ENCODE measurements around the gene CNNM2. TPM values are rescaled to one million over a fixed set of nuclear protein-coding genes. Genes with fewer than 3 reads are reported as not detected.
A peak's percentile ranks its signal among the peaks of the same experiment; 100 is the strongest.
"Not testable (repeated sequence)": the region's sequence is repeated elsewhere in the genome, so short reads cannot be mapped to it uniquely, and the experiment has no call there.

Gene CNNM2
- total and polyA plus RNA-seq, 5 donors: 1.4 to 4.6 (median 3.6) TPM

DNA sequence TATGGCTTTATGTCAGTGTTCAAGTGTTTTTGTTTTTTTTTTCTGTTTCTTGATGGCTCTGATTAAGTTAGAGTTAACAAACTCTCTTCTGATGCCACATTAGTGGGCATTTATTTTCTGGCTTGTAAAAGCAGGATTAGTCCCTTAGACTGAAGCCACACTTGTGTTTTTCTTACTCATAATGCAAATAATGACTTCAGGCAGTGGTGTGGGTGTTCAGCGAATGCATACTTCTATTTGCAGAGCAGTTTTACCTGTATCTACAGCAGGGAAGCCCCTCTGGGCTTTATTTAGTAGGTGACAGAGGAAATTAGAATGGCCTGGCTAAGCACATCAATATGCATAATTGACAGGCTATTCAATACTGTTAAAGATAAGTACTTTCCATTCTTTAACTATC, 79.9 kb downstream of the CNNM2 start:
- intact Hi-C loops (cut with DNase I): no loop called here
- Histone ChIP-seq H3K27me3 (ENCODE audit: control insufficient read depth, insufficient read depth) (no peaks in the 10 kb centered on the region), H3K4me1 (ENCODE audit: control insufficient read depth, insufficient read depth, low read length) (no peaks in the 10 kb centered on the region), H3K27ac (ENCODE audit: low read length) (no peak overlapping the region), H3K9me3 (ENCODE audit: control insufficient read depth, low read length) (no peaks in the 10 kb centered on the region), H3K4me3 (ENCODE audit: low read length) (no peak overlapping the region)
- 80% methylated on average over 1 of the region's 1 CpG for WGBS
- ATAC-seq (no peak), DNase-seq (no peak)

GRCh38 chr10:102998399-102998907, 80.4 kb downstream of the CNNM2 start:
- ATAC-seq (no peak), DNase-seq (no peak)
- WGBS: 94% methylated on average over 7 of the region's 7 CpGs
- H3K4me1 ChIP-seq (ENCODE audit: control insufficient read depth, insufficient read depth, low read length): no peaks in the 10 kb centered on the region
- no peak overlapping the region for H3K4me3 ChIP-seq (ENCODE audit: low read length)
- no peaks in the 10 kb centered on the region for H3K9me3 ChIP-seq (ENCODE audit: control insufficient read depth, low read length)
- H3K27me3 ChIP-seq (ENCODE audit: control insufficient read depth, insufficient read depth): no peaks in the 10 kb centered on the region
- intact Hi-C loops (cut with DNase I): no loop called here
- H3K27ac ChIP-seq (ENCODE audit: low read length): no peak overlapping the region

DNA sequence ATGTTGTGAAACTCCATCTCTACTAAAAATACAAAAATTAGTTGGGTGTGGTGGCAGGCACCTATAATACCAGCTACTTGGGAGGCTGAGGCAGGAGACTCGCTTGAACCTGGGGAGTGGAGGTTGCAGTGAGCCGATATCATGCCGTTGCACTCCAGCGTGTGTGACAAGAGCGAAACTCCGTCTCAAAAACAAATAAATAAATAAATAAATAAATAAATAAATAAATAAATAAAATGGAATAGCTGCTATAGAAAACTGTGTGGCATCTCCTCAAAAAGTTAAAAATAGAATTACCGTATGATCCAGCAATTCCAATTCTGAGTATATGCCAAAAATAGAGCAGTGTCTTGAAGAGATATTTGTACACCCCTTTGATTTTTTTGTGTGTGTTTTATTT, 82.0 kb downstream of the CNNM2 start:
- H3K27me3 ChIP-seq (ENCODE audit: control insufficient read depth, insufficient read depth); ATAC-seq; H3K4me3 ChIP-seq (ENCODE audit: low read length); intact Hi-C loops (cut with DNase I); H3K4me1 ChIP-seq (ENCODE audit: control insufficient read depth, insufficient read depth, low read length); H3K9me3 ChIP-seq (ENCODE audit: control insufficient read depth, low read length); H3K27ac ChIP-seq (ENCODE audit: low read length); DNase-seq: not testable (repeated sequence)
- WGBS: 92% methylated on average over 7 of the region's 7 CpGs

DNA sequence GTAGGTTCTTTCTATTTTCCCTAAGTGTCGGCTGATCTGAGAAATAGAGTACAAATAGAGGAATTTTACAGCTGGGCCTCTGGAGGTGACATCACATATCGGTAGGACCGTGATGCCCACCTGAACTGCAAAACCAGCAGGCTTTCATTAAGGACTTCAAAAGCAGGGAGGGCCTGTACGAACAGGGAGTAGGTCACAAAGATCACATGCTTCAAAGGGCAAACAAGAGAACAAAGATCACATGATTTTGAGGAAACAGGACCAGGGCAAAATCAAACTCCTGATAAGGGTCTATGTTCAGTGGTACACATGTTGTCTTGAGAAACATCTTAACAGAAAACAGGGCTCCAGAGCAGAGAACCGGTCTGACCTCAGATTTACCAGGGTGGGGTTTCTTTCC, 88.9 kb downstream of the CNNM2 start:
- ATAC-seq (no peak), DNase-seq (no peak)
- Histone ChIP-seq H3K27me3 (ENCODE audit: control insufficient read depth, insufficient read depth) (no peaks in the 10 kb centered on the region), H3K27ac (ENCODE audit: low read length) (no peak overlapping the region), H3K9me3 (ENCODE audit: control insufficient read depth, low read length) (no peaks in the 10 kb centered on the region), H3K4me1 (ENCODE audit: control insufficient read depth, insufficient read depth, low read length) (no peaks in the 10 kb centered on the region), H3K4me3 (ENCODE audit: low read length) (no peak overlapping the region)
- WGBS: 96% methylated on average over 5 of the region's 5 CpGs
- intact Hi-C loops (cut with DNase I): no loop called here

- 86% methylated on average over 5 of the region's 5 CpGs for WGBS
- Histone ChIP-seq H3K4me1 (ENCODE audit: control insufficient read depth, insufficient read depth, low read length) (no peaks in the 10 kb centered on the region), H3K4me3 (ENCODE audit: low read length) (no peak overlapping the region), H3K9me3 (ENCODE audit: control insufficient read depth, low read length) (no peaks in the 10 kb centered on the region), H3K27me3 (ENCODE audit: control insufficient read depth, insufficient read depth) (no peaks in the 10 kb centered on the region), H3K27ac (ENCODE audit: low read length) (no peak overlapping the region)
- DNase-seq (no peak), ATAC-seq (no peak)
- intact Hi-C loops (cut with DNase I): no loop called here
These were observed 95.3 kb downstream of the CNNM2 start for GRCh38 chr10:103013416-103013815.

DNA sequence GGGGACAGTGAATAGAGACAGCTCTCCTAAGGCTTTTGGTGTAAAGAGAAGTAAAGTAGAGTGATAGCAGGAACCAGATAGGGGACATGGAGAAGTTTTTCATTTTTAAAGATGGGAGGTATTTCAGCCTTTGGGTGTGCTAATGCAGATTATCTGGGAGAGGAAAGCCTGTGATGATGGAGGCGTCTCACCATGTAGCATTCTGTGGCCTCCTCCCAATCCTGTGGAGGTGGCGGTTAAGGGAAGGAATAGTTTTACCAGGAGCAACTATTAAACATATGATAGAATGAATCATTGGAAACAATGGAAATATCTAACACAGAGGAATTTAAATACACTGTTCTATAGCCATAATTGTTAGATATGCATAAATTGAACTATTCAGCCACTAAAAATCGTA, 101.3 kb downstream of the CNNM2 start:
- Histone ChIP-seq H3K27ac (ENCODE audit: low read length) (no peak overlapping the region), H3K4me1 (ENCODE audit: control insufficient read depth, insufficient read depth, low read length) (no peaks in the 10 kb centered on the region), H3K27me3 (ENCODE audit: control insufficient read depth, insufficient read depth) (no peaks in the 10 kb centered on the region), H3K4me3 (ENCODE audit: low read length) (no peak overlapping the region), H3K9me3 (ENCODE audit: control insufficient read depth, low read length) (no peaks in the 10 kb centered on the region)
- intact Hi-C loops (cut with DNase I): no loop called here
- no peak for ATAC-seq
- no peak for DNase-seq
- WGBS: 98% methylated on average over 3 of the region's 3 CpGs

DNA sequence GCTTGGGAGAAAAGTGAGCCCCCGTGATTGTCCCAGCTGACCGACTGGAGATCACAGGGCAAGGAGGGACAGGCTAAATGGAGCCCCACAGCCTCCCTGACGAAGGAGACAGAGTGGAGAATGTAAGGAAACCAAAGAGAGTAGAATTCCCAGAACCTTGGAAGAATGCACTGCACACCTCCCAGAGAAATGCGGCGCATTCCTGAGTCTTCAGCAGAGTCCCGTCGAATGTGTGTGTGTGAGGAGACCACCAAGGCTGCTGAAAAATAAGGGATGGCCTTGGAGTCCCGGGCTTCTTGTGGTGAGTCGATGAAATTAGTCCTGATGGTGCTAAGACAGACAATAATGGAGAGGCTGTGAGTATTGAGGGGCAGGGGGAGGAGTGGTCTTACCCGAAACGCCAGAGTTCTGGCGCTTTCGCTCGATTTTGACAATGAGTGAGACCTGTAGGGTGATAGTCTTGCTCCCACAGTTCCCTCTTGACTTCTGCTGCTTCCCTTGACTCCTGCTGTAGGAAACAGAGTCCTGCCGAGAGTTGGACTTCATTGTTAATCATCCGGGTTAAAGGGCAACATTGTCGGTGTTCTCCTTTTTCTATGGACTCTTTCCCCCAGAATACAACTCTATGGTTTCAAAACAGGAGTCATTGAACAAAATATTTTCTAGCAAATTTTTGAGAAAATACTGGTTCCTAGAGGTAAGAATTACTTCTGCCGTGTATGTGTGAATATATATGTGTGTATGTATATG, 103.2 kb downstream of the CNNM2 start:
- Histone ChIP-seq H3K27me3 (ENCODE audit: control insufficient read depth, insufficient read depth) (no peaks in the 10 kb centered on the region), H3K4me3 (ENCODE audit: low read length) (no peak overlapping the region), H3K9me3 (ENCODE audit: control insufficient read depth, low read length) (no peaks in the 10 kb centered on the region), H3K4me1 (ENCODE audit: control insufficient read depth, insufficient read depth, low read length) (no peaks in the 10 kb centered on the region), H3K27ac (ENCODE audit: low read length) (no peak overlapping the region)
- 87% methylated on average over 18 of the region's 18 CpGs for WGBS
- DNase-seq (no peak), ATAC-seq (no peak)
- intact Hi-C loops (cut with DNase I): no loop called here

- Histone ChIP-seq H3K4me3 (ENCODE audit: low read length) (no peak overlapping the region), H3K4me1 (ENCODE audit: control insufficient read depth, insufficient read depth, low read length) (no peaks in the 10 kb centered on the region), H3K9me3 (ENCODE audit: control insufficient read depth, low read length) (no peaks in the 10 kb centered on the region), H3K27ac (ENCODE audit: low read length) (no peak overlapping the region), H3K27me3 (ENCODE audit: control insufficient read depth, insufficient read depth) (no peaks in the 10 kb centered on the region)
- DNase-seq: no peak
- intact Hi-C loops (cut with DNase I): no loop called here
- 61% methylated on average over 5 of the region's 5 CpGs for WGBS
- peak in 1 of 2 donors; percentile 71 for ATAC-seq
These were observed 103.8 kb downstream of the CNNM2 start for GRCh38 chr10:103021900-103022293.

- H3K4me3 ChIP-seq (ENCODE audit: low read length): no peak overlapping the region
- no peak for ATAC-seq
- WGBS: 90% methylated on average over 2 of the region's 2 CpGs
- intact Hi-C loops (cut with DNase I): no loop called here
- no peak overlapping the region for H3K27ac ChIP-seq (ENCODE audit: low read length)
- no peaks in the 10 kb centered on the region for H3K27me3 ChIP-seq (ENCODE audit: control insufficient read depth, insufficient read depth)
- H3K4me1 ChIP-seq (ENCODE audit: control insufficient read depth, insufficient read depth, low read length): no peaks in the 10 kb centered on the region
- no peak for DNase-seq
- H3K9me3 ChIP-seq (ENCODE audit: control insufficient read depth, low read length): no peaks in the 10 kb centered on the region
These were observed 107.6 kb downstream of the CNNM2 start for GRCh38 chr10:103025696-103026095.

DNA sequence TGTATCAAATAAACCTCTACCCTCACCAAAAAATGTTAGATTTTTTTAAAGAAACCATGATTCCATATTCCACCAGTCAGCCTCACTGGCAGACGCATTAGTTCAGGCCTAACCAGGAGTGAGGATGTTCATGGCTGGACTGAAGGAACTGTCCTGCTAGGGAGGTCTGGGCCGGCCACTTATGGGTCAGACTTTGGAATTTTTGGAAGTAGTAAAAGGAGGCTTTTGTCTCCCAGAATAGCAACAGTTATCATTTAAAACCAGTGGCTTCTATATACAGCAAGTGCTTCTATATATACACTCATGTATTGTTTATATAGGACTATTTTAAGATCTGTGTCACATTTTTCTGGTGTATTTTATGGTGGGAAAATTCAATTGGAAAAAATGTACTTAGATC, 120.5 kb downstream of the CNNM2 start:
- H3K27me3 ChIP-seq (ENCODE audit: control insufficient read depth, insufficient read depth): no peaks in the 10 kb centered on the region
- no peak overlapping the region for H3K27ac ChIP-seq (ENCODE audit: low read length)
- intact Hi-C loops (cut with DNase I): no loop called here
- no peak for ATAC-seq
- peaks cover 5% of the 10 kb centered on the region for H3K4me1 ChIP-seq (ENCODE audit: control insufficient read depth, insufficient read depth, low read length)
- no peak overlapping the region for H3K4me3 ChIP-seq (ENCODE audit: low read length)
- no peaks in the 10 kb centered on the region for H3K9me3 ChIP-seq (ENCODE audit: control insufficient read depth, low read length)
- no peak for DNase-seq
- WGBS: 78% methylated on average over 2 of the region's 2 CpGs

DNA sequence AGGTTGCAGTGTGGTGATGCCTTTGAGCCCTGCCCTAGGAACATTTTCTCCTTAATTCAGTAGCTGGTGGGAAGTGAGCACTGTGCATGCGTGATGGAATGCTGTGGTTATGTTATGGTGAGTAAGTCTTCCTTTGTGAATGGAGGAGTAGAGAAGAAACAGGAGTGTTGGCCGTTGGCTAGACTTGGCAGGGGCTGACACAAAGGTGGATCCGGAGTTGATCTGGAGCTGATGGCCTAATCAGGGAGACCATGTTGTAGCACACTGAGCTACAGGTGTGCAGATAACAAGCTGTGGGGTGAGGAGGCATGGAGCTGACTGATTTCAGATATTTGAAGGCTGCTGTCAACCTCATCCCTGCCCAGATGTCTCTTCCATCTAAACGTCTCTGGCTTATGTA, 122.3 kb downstream of the CNNM2 start:
- 83% methylated on average over 4 of the region's 4 CpGs for WGBS
- H3K9me3 ChIP-seq (ENCODE audit: control insufficient read depth, low read length): no peaks in the 10 kb centered on the region
- ATAC-seq: no peak

GRCh38 chr10:103041391-103041790, 123.3 kb downstream of the CNNM2 start:
- no peak for DNase-seq
- 88% methylated on average over 6 of the region's 6 CpGs for WGBS
- no peak overlapping the region for H3K4me3 ChIP-seq (ENCODE audit: low read length)
- H3K9me3 ChIP-seq (ENCODE audit: control insufficient read depth, low read length): no peaks in the 10 kb centered on the region
- ATAC-seq: no peak
- H3K27ac ChIP-seq (ENCODE audit: low read length): no peak overlapping the region
- no peaks in the 10 kb centered on the region for H3K27me3 ChIP-seq (ENCODE audit: control insufficient read depth, insufficient read depth)
- peaks cover 8% of the 10 kb centered on the region for H3K4me1 ChIP-seq (ENCODE audit: control insufficient read depth, insufficient read depth, low read length)
- intact Hi-C loops (cut with DNase I): no loop called here

More for the DNA sequence above, 122.3 kb downstream of the CNNM2 start:
- no peak for DNase-seq
- Histone ChIP-seq H3K27me3 (ENCODE audit: control insufficient read depth, insufficient read depth) (no peaks in the 10 kb centered on the region), H3K4me3 (ENCODE audit: low read length) (no peak overlapping the region), H3K4me1 (ENCODE audit: control insufficient read depth, insufficient read depth, low read length) (peaks cover 8% of the 10 kb centered on the region), H3K27ac (ENCODE audit: low read length) (no peak overlapping the region)
- intact Hi-C loops (cut with DNase I): no loop called here

Data from right cardiac atrium (tissue), 5 donors.